OCI-LY3 (cell line): ENCODE measurements around the gene ACACA.

ENCODE experiments used
- EZH2phosphoT487 ChIP-seq: fragments of 200-600 bp; shearing (Covaris generic); IDR thresholded peaks from 2 replicates; pipeline ENCODE4 v1.6.1; 2018; ENCODE audit warnings: antibody characterized with exemption, mixed run types, low read depth
- TF ChIP-seq, protein P1 (sequence below): fragments of 200-600, 300-600 bp; sonication (generic); IDR thresholded peaks from 2 replicates; pipeline ENCODE4 v1.5.1; 2014; ENCODE audit warnings: antibody characterized with exemption, low read length, low read depth

DNA sequence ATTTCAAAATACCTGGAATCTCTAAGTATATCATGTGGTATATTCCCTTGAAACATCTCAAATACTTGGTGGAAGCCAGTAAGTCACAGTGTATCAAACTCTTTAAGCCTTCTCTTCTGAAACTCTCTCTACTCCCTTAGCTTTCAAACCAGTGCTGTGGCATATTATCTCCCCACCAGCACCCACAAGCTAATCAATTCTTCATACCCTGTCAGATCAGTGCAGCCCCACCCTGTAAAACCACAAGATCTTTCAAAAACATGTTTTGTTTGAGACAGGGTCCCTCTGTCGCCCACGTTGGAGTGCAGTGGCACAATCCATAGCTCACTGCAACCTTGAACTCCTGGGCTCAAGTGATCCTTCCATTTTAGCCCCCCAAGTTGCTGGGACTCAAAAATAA, 122.4 kb downstream of the ACACA start:
- TF ChIP-seq, protein P1, sequence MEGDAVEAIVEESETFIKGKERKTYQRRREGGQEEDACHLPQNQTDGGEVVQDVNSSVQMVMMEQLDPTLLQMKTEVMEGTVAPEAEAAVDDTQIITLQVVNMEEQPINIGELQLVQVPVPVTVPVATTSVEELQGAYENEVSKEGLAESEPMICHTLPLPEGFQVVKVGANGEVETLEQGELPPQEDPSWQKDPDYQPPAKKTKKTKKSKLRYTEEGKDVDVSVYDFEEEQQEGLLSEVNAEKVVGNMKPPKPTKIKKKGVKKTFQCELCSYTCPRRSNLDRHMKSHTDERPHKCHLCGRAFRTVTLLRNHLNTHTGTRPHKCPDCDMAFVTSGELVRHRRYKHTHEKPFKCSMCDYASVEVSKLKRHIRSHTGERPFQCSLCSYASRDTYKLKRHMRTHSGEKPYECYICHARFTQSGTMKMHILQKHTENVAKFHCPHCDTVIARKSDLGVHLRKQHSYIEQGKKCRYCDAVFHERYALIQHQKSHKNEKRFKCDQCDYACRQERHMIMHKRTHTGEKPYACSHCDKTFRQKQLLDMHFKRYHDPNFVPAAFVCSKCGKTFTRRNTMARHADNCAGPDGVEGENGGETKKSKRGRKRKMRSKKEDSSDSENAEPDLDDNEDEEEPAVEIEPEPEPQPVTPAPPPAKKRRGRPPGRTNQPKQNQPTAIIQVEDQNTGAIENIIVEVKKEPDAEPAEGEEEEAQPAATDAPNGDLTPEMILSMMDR = no peak
- no peak for TF ChIP-seq EZH2phosphoT487
